Loucy (cell line): ENCODE results near the gene ZNF549.

Experiments used
- H2AFZ ChIP-seq: fragments of 200-600 bp; sonication (generic); 2 replicates; pipeline ENCODE4 v1.6.0; 2016; ENCODE audit warnings: antibody characterized with exemption, mild to moderate bottlenecking, low read length, moderate library complexity
- H3F3A ChIP-seq: fragments of 200-600 bp; 2 replicates; pipeline ENCODE4 v1.6.0; 2016; ENCODE audit warnings: antibody characterized with exemption, low read depth, mild to moderate bottlenecking
- H3K27me3 ChIP-seq: fragments of 200-600 bp; sonication (generic); 2 replicates; pipeline ENCODE4 v1.6.1; 2014; ENCODE audit warnings: low read length, mild to moderate bottlenecking; ENCODE audit not compliant: insufficient read depth, poor library complexity, severe bottlenecking
- H3K36me3 ChIP-seq: fragments of 200-600 bp; sonication (generic); 2 replicates; pipeline ENCODE4 v1.6.1; 2016; ENCODE audit warnings: low read length; ENCODE audit not compliant: insufficient read depth
- H3K4me1 ChIP-seq: fragments of 200-600 bp; sonication (generic); 2 replicates; pipeline ENCODE4 v1.5.1; 2014; ENCODE audit warnings: low read length, mild to moderate bottlenecking; ENCODE audit not compliant: insufficient read depth, poor library complexity, severe bottlenecking
- H3K4me2 ChIP-seq: fragments of 200-600 bp; sonication (generic); 2 replicates; pipeline ENCODE4 v1.6.0; 2014; ENCODE audit warnings: antibody characterized with exemption, low read length, low read depth, mild to moderate bottlenecking; ENCODE audit not compliant: poor library complexity, severe bottlenecking
- H3K4me3 ChIP-seq: fragments of 200-600 bp; sonication (generic); 2 replicates; pipeline ENCODE4 v1.5.1; 2014; ENCODE audit warnings: low read length, mild to moderate bottlenecking, mixed read lengths; ENCODE audit not compliant: poor library complexity, severe bottlenecking
- H3K79me2 ChIP-seq: fragments of 200-600 bp; sonication (generic); 2 replicates; pipeline ENCODE4 v1.6.1; 2014; ENCODE audit warnings: low read length; ENCODE audit not compliant: insufficient read depth
- H3K9ac ChIP-seq: fragments of 200-600 bp; sonication (generic); 2 replicates; pipeline ENCODE4 v1.6.0; 2014; ENCODE audit warnings: mild to moderate bottlenecking, low read depth, low read length, moderate library complexity; ENCODE audit not compliant: poor library complexity, severe bottlenecking
- H3K9me2 ChIP-seq: fragments of 200-600 bp; sonication (generic); replicated peaks from 2 replicates; pipeline ENCODE4 v1.6.1; 2016; ENCODE audit warnings: low read depth, low read length, mixed read lengths
- H3K9me3 ChIP-seq: fragments of 200-600 bp; sonication (generic); 2 replicates; pipeline ENCODE4 v1.6.1; 2014; ENCODE audit warnings: mild to moderate bottlenecking, antibody characterized with exemption, low read length, low read depth; ENCODE audit not compliant: insufficient read depth
- H4K20me1 ChIP-seq: fragments of 200-600 bp; sonication (generic); 2 replicates; pipeline ENCODE4 v1.6.0; 2014; ENCODE audit warnings: antibody characterized with exemption, low read length, mild to moderate bottlenecking; ENCODE audit not compliant: insufficient read depth, poor library complexity, severe bottlenecking
- EZH2phosphoT487 ChIP-seq: fragments of 200-600 bp; IDR thresholded peaks from 2 replicates; pipeline ENCODE4 v1.6.1; 2018; ENCODE audit warnings: antibody characterized with exemption, mild to moderate bottlenecking, moderate library complexity, borderline replicate concordance
- TF ChIP-seq, protein P1 (sequence below): fragments of 200-600 bp; sonication (generic); conservative IDR thresholded peaks from 2 replicates; pipeline ENCODE4 v1.5.1; 2014; ENCODE audit warnings: mild to moderate bottlenecking, antibody characterized with exemption, low read length

ZNF549 gene

DNA sequence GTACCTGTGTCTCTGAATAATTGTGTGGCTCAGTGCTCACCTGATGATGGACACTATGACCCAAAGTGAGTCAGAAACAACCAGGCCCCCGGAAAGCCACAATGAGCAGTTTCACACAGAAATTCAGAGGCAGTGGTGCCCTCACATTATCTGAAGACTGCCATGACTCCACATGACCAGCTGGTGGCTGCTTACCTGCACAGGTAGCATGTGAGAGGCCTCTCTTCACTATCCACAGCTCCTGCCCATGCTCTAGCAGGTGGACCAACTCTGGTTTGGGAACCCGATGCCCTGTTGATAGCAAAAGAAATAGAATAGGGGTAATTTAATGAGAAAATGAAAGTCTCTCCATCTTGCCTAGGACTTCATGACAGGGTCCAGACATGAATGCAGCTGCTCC, 25.3 kb downstream of the ZNF549 start:
- Histone ChIP-seq H3K36me3 (peaks cover 63% of the 10 kb centered on the region), H3K9ac (no peak overlapping the region), H3K9me3 (peaks cover 13% of the 10 kb centered on the region; the same call in 1 of the 2 replicates), H4K20me1 (peaks cover 3% of the 10 kb centered on the region), H3K79me2 (peaks cover 9% of the 10 kb centered on the region; the same call in 1 of the 2 replicates), H3K4me3 (no peak overlapping the region), H3K4me1 (no peaks in the 10 kb centered on the region), H3K4me2 (no peak overlapping the region), H3K27me3 (no peaks in the 10 kb centered on the region), H3F3A (no peaks in the 10 kb centered on the region), H2AFZ (no peak overlapping the region), H3K9me2 (no peaks in the 10 kb centered on the region)
- TF ChIP-seq, protein P1, sequence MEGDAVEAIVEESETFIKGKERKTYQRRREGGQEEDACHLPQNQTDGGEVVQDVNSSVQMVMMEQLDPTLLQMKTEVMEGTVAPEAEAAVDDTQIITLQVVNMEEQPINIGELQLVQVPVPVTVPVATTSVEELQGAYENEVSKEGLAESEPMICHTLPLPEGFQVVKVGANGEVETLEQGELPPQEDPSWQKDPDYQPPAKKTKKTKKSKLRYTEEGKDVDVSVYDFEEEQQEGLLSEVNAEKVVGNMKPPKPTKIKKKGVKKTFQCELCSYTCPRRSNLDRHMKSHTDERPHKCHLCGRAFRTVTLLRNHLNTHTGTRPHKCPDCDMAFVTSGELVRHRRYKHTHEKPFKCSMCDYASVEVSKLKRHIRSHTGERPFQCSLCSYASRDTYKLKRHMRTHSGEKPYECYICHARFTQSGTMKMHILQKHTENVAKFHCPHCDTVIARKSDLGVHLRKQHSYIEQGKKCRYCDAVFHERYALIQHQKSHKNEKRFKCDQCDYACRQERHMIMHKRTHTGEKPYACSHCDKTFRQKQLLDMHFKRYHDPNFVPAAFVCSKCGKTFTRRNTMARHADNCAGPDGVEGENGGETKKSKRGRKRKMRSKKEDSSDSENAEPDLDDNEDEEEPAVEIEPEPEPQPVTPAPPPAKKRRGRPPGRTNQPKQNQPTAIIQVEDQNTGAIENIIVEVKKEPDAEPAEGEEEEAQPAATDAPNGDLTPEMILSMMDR: no peak
- no peak for TF ChIP-seq EZH2phosphoT487

- peaks cover 29% of the 10 kb centered on the region for H3K79me2 ChIP-seq
- H3K9me2 ChIP-seq: no peaks in the 10 kb centered on the region
- H3F3A ChIP-seq: no peaks in the 10 kb centered on the region
- peak overlapping the region; percentile 85 for H3K4me2 ChIP-seq
- H3K4me1 ChIP-seq: peaks cover 14% of the 10 kb centered on the region
- H3K36me3 ChIP-seq: peaks cover 20% of the 10 kb centered on the region; the same call in 1 of the 2 replicates
- H3K4me3 ChIP-seq: peak overlapping the region; percentile 79
- H3K9me3 ChIP-seq: peaks cover 3% of the 10 kb centered on the region; the same call in 1 of the 2 replicates
- peaks cover 17% of the 10 kb centered on the region for H4K20me1 ChIP-seq
- no peaks in the 10 kb centered on the region for H3K27me3 ChIP-seq
- H2AFZ ChIP-seq: no peak overlapping the region
- TF ChIP-seq, protein P1: no peak
- TF ChIP-seq EZH2phosphoT487: no peak
- peak overlapping the region; percentile 82 for H3K9ac ChIP-seq
Measured at GRCh38 chr19:57557659-57558058, 30.5 kb downstream of the ZNF549 start.

DNA sequence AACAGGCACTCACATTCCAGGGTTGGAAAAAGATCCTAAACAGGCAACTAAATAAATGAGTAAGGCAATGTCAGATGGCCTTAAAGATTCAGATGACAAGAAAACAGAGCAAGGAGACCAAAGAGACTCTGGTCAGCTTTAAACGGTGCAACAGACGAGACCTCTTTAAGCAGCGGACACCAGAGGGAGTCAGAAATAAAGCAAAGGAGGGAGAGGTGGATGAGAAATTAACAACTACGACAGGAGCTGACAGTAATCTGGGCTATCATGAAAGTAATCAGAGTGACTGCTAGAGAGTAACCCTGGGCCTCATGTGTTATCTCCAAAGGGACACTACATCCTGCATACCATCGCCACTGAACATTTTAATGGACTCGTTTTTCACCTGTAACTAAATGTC, 31.4 kb downstream of the ZNF549 start:
- Histone ChIP-seq H3K27me3 (no peaks in the 10 kb centered on the region), H3K4me2 (peak overlapping the region; percentile 85), H3K9me2 (no peaks in the 10 kb centered on the region), H3F3A (no peaks in the 10 kb centered on the region), H3K4me1 (peaks cover 14% of the 10 kb centered on the region), H3K9ac (peak overlapping the region; percentile 82), H3K9me3 (peaks cover 3% of the 10 kb centered on the region; the same call in 1 of the 2 replicates), H4K20me1 (peaks cover 17% of the 10 kb centered on the region), H2AFZ (no peak overlapping the region), H3K4me3 (peak overlapping the region; percentile 79), H3K36me3 (peaks cover 17% of the 10 kb centered on the region; the same call in 1 of the 2 replicates), H3K79me2 (peaks cover 29% of the 10 kb centered on the region)
- TF ChIP-seq, protein P1: peak; percentile 41
- TF ChIP-seq EZH2phosphoT487: no peak
